ENCODE results near the gene RAF1. TPM values are rescaled to one million over a fixed set of nuclear protein-coding genes. Genes with fewer than 3 reads are reported as not detected.

RAF1 gene
- 28.9 TPM for polyA plus RNA-seq (2012; ENCODE audit: insufficient read length, low read depth)

GRCh38 chr3:12663936-12664908 is at the start of gene RAF1:
RAF1 (minus strand) TSS chr3:12664117; CDS start chr3:12618721, 45,396 bp downstream.
- TF ChIP-seq SIN3A (IDR thresholded peaks at IDR 0.05; ENCODE audit: borderline replicate concordance, insufficient read depth, low read length) (no peak), REST (IDR thresholded peaks at IDR 0.05; ENCODE audit: insufficient read depth in 1 of 2, low read depth in 2 of 2, low read length in 2 of 2) (peak; percentile 7 to 18; a peak in 1 of 4 replicates), TAF1 (IDR thresholded peaks at IDR 0.05; ENCODE audit: borderline replicate concordance, insufficient read depth, low read length) (peak; percentile 85; the same call in 1 of the 2 replicates), POLR2AphosphoS5 (IDR thresholded peaks at IDR 0.05; ENCODE audit: low read depth, low read length) (peak; percentile 93), FOXP2 (optimal IDR thresholded peaks at IDR 0.05; ENCODE audit: borderline replicate concordance, extremely low read depth, extremely low read length, insufficient read depth) (peak; percentile 74)

- no peak for TF ChIP-seq TAF1 (IDR thresholded peaks at IDR 0.05; ENCODE audit: borderline replicate concordance, insufficient read depth, low read length)
- TF ChIP-seq REST (IDR thresholded peaks at IDR 0.05; ENCODE audit: insufficient read depth in 1 of 2, low read depth in 2 of 2, low read length in 2 of 2) = no peak
- TF ChIP-seq FOXP2 (optimal IDR thresholded peaks at IDR 0.05; ENCODE audit: borderline replicate concordance, extremely low read depth, extremely low read length, insufficient read depth) = no peak
- no peak for TF ChIP-seq SIN3A (IDR thresholded peaks at IDR 0.05; ENCODE audit: borderline replicate concordance, insufficient read depth, low read length)
- no peak for TF ChIP-seq POLR2AphosphoS5 (IDR thresholded peaks at IDR 0.05; ENCODE audit: low read depth, low read length)
Measured at GRCh38 chr3:12710062-12710461, 46.1 kb upstream of the RAF1 start.

- TF ChIP-seq REST (IDR thresholded peaks at IDR 0.05; ENCODE audit: insufficient read depth in 1 of 2, low read depth in 2 of 2, low read length in 2 of 2) = no peak
- no peak for TF ChIP-seq POLR2AphosphoS5 (IDR thresholded peaks at IDR 0.05; ENCODE audit: low read depth, low read length)
- TF ChIP-seq SIN3A (IDR thresholded peaks at IDR 0.05; ENCODE audit: borderline replicate concordance, insufficient read depth, low read length) = no peak
Measured at GRCh38 chr3:12709334-12709733, 45.4 kb upstream of the RAF1 start.

GRCh38 chr3:12708584-12709192 is 44.8 kb upstream of the RAF1 start:
- no peak for TF ChIP-seq POLR2AphosphoS5 (IDR thresholded peaks at IDR 0.05; ENCODE audit: low read depth, low read length)

GRCh38 chr3:12707449-12707848 is 43.5 kb upstream of the RAF1 start:
- TF ChIP-seq FOXP2 (optimal IDR thresholded peaks at IDR 0.05; ENCODE audit: borderline replicate concordance, extremely low read depth, extremely low read length, insufficient read depth) = no peak
- no peak for TF ChIP-seq SIN3A (IDR thresholded peaks at IDR 0.05; ENCODE audit: borderline replicate concordance, insufficient read depth, low read length)
- no peak for TF ChIP-seq REST (IDR thresholded peaks at IDR 0.05; ENCODE audit: insufficient read depth in 1 of 2, low read depth in 2 of 2, low read length in 2 of 2)
- TF ChIP-seq POLR2AphosphoS5 (IDR thresholded peaks at IDR 0.05; ENCODE audit: low read depth, low read length) = no peak
- TF ChIP-seq TAF1 (IDR thresholded peaks at IDR 0.05; ENCODE audit: borderline replicate concordance, insufficient read depth, low read length) = no peak
